GM23338 (cell line): ENCODE results near the gene BICDL1. TPM values are rescaled to one million over a fixed set of nuclear protein-coding genes. Genes with fewer than 3 reads are reported as not detected.

ENCODE experiments used
- ATAC-seq: fragments of 200-7000 bp; cut with Tn5 transposase; 3 replicates; pipeline ENCODE4 v1.9.1; 2020
- DNase-seq: peaks from one replicate; pipeline ENCODE4 v3.0.0-alpha.2; 2015; ENCODE audit warnings: low spot score
- H2AFZ ChIP-seq: fragments of 200-600 bp; sonication (generic); 2 replicates; pipeline ENCODE4 v1.8.0; 2016; ENCODE audit warnings: antibody characterized with exemption, mild to moderate bottlenecking, moderate library complexity
- H3F3A ChIP-seq: fragments of 200-600 bp; sonication (generic); replicated peaks from 2 replicates; pipeline ENCODE4 v1.8.0; 2017; ENCODE audit warnings: antibody characterized with exemption, mixed run types, low read depth
- H3K27ac ChIP-seq: fragments of 200-600 bp; sonication (generic); 2 replicates; pipeline ENCODE4 v1.6.1; 2016; ENCODE audit warnings: low read depth
- H3K27me3 ChIP-seq: fragments of 200-600 bp; sonication (generic); 2 replicates; pipeline ENCODE4 v1.8.0; 2016; ENCODE audit warnings: mild to moderate bottlenecking, mixed run types, moderate library complexity; ENCODE audit not compliant: insufficient read depth
- H3K36me3 ChIP-seq: fragments of 200-600 bp; sonication (generic); 2 replicates; pipeline ENCODE4 v1.8.0; 2016; ENCODE audit warnings: mild to moderate bottlenecking; ENCODE audit not compliant: insufficient read depth
- H3K4me1 ChIP-seq: fragments of 200-600 bp; sonication (generic); 2 replicates; pipeline ENCODE4 v1.8.0; 2016; ENCODE audit warnings: mild to moderate bottlenecking, moderate library complexity; ENCODE audit not compliant: insufficient read depth
- H3K4me2 ChIP-seq: fragments of 200-600 bp; sonication (generic); 2 replicates; pipeline ENCODE4 v1.7.1; 2017; ENCODE audit warnings: mixed run types
- H3K4me3 ChIP-seq: fragments of 200-600 bp; sonication (generic); 2 replicates; pipeline ENCODE4 v1.6.1; 2016; ENCODE audit warnings: mixed run types
- H3K79me2 ChIP-seq: fragments of 200-600 bp; sonication (generic); replicated peaks from 2 replicates; pipeline ENCODE4 v1.8.0; 2017; ENCODE audit warnings: mild to moderate bottlenecking; ENCODE audit not compliant: insufficient read depth
- H3K9me2 ChIP-seq: fragments of 200-600 bp; sonication (generic); 2 replicates; pipeline ENCODE4 v1.8.0; 2017; ENCODE audit not compliant: insufficient read depth
- H4K20me1 ChIP-seq: fragments of 200-600 bp; sonication (generic); replicated peaks from 2 replicates; pipeline ENCODE4 v1.8.0; 2017; ENCODE audit warnings: mild to moderate bottlenecking; ENCODE audit not compliant: insufficient read depth
- H3K27ac Mint-ChIP-seq: 2 replicates; pipeline ENCODE4 v1.8.0; 2020; ENCODE audit warnings: inconsistent platforms, mild to moderate bottlenecking, moderate library complexity, mixed read lengths
- H3K27me3 Mint-ChIP-seq: 3 replicates; pipeline ENCODE4 v1.8.0; 2022; ENCODE audit warnings: low read depth, mild to moderate bottlenecking, moderate library complexity, mixed read lengths, inconsistent platforms; ENCODE audit not compliant: insufficient read depth, poor library complexity
- H3K36me3 Mint-ChIP-seq: 3 replicates; pipeline ENCODE4 v1.8.0; 2021; ENCODE audit warnings: low read depth, mild to moderate bottlenecking, inconsistent platforms, moderate library complexity, mixed read lengths
- H3K4me1 Mint-ChIP-seq: 3 replicates; pipeline ENCODE4 v1.8.0; 2020; ENCODE audit warnings: mild to moderate bottlenecking, inconsistent platforms, mixed read lengths
- H3K4me3 Mint-ChIP-seq: 3 replicates; pipeline ENCODE4 v1.8.0; 2021; ENCODE audit warnings: moderate library complexity, mild to moderate bottlenecking, inconsistent platforms, mixed read lengths
- H3K9me3 Mint-ChIP-seq: 3 replicates; pipeline ENCODE4 v1.8.0; 2020; ENCODE audit warnings: moderate library complexity, mild to moderate bottlenecking, inconsistent platforms, mixed read lengths
- CREB1 ChIP-seq: fragments of 250-450 bp; sonication (Bioruptor Pico); IDR thresholded peaks from 2 replicates; pipeline ENCODE4 v1.5.0; 2020; ENCODE audit warnings: low read depth, mild to moderate bottlenecking, moderate library complexity
- EZH2 ChIP-seq: fragments of 200-600 bp; sonication (generic); IDR thresholded peaks from one replicate; pipeline ENCODE4 v1.8.0; 2017; ENCODE audit warnings: antibody characterized with exemption, mild to moderate bottlenecking, low read depth; ENCODE audit not compliant: unreplicated experiment
- EZH2phosphoT487 ChIP-seq: fragments of 200-600 bp; sonication (generic); IDR thresholded peaks from one replicate; pipeline ENCODE4 v1.8.1; 2018; ENCODE audit warnings: antibody characterized with exemption; ENCODE audit not compliant: unreplicated experiment
- JUNB ChIP-seq: IDR thresholded peaks from one replicate; pipeline ENCODE4 v1.6.1; 2016; ENCODE audit warnings: antibody characterized with exemption; ENCODE audit not compliant: unreplicated experiment
- POLR2AphosphoS5 ChIP-seq: IDR thresholded peaks from 2 replicates; pipeline ENCODE4 v1.6.1; 2016; ENCODE audit warnings: antibody characterized with exemption, low read depth
- ZNF331 ChIP-seq: fragments of 250-450 bp; sonication (Bioruptor Pico); IDR thresholded peaks from 2 replicates; pipeline ENCODE4 v1.5.0; 2020; ENCODE audit warnings: low read depth, mild to moderate bottlenecking, moderate library complexity
- polyA plus RNA-seq: library from polyadenylated mRNA; unstranded; fragments of >200 nt; fragmentation: Nextera tagmentation; extraction: Ambion mirVana; gene quantifications from 2 replicates; pipeline ENCODE4 v1.2.1, GENCODE V29; 2016
- total RNA-seq: library from RNA; depleted of rRNA; stranded (reverse); fragments of >200 nt; shearing (Covaris generic); gene quantifications from 2 replicates; pipeline ENCODE4 v1.2.3, GENCODE V29; 2014
- TF ChIP-seq, protein P1 (sequence below): IDR thresholded peaks from 2 replicates; pipeline ENCODE4 v1.6.1; 2016; ENCODE audit warnings: antibody characterized with exemption
- TF ChIP-seq, protein P2 (sequence below): fragments of 250-450 bp; sonication (Bioruptor Pico); IDR thresholded peaks from 2 replicates; pipeline ENCODE4 v1.5.0; 2020; ENCODE audit warnings: mild to moderate bottlenecking, moderate library complexity
- TF ChIP-seq, protein P3 (sequence below): IDR thresholded peaks from one replicate; pipeline ENCODE4 v1.6.1; 2018; ENCODE audit warnings: antibody characterized with exemption; ENCODE audit not compliant: unreplicated experiment

Gene BICDL1
- total and polyA plus RNA-seq, 2 experiments from 2014 or later, result 14.0 to 25.7 TPM

DNA sequence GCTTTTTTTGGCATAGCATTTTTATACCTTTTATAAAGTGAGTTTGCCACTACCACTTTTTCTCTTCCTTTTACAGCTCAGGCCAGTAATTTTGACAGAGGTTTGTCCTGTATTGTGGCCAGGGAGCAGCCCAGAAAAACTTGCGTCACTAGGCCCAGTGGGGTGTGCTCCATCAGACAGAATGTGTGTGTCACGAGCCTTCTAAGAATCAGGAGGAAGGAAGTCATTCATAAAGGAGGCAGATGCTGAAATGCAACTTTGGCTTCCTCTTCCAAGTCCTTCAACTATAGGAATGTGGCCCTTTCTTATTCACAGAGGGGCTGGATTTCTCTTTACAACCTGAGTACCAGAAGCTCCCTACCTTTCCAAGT is 137.6 kb downstream of the BICDL1 start:
- H3K4me3 Mint-ChIP-seq, result peak overlapping the region; percentile 20; the same call in 1 of the 3 replicates
- no peak overlapping the region for H2AFZ ChIP-seq
- no peaks in the 10 kb centered on the region for H3K9me3 Mint-ChIP-seq
- H4K20me1 ChIP-seq, result peaks cover 16% of the 10 kb centered on the region
- peak overlapping the region; percentile 16; the same call in 1 of the 2 replicates for H3K27ac ChIP-seq
- peaks cover 8% of the 10 kb centered on the region for H3K27me3 Mint-ChIP-seq
- H3K4me3 ChIP-seq, result no peak overlapping the region
- H3K9me2 ChIP-seq, result no peaks in the 10 kb centered on the region
- H3K27me3 ChIP-seq, result no peaks in the 10 kb centered on the region
- no peak; the same call in 2 of the 3 replicates for ATAC-seq
- H3K4me1 ChIP-seq, result peaks cover 11% of the 10 kb centered on the region
- H3K36me3 ChIP-seq, result peaks cover 35% of the 10 kb centered on the region
- peak; percentile 59 for DNase-seq
- no peaks in the 10 kb centered on the region for H3K79me2 ChIP-seq
- H3K36me3 Mint-ChIP-seq, result peaks cover 60% of the 10 kb centered on the region
- no peak overlapping the region for H3K4me2 ChIP-seq
- peak overlapping the region; percentile 85 for H3K27ac Mint-ChIP-seq
- TF ChIP-seq, protein P1, sequence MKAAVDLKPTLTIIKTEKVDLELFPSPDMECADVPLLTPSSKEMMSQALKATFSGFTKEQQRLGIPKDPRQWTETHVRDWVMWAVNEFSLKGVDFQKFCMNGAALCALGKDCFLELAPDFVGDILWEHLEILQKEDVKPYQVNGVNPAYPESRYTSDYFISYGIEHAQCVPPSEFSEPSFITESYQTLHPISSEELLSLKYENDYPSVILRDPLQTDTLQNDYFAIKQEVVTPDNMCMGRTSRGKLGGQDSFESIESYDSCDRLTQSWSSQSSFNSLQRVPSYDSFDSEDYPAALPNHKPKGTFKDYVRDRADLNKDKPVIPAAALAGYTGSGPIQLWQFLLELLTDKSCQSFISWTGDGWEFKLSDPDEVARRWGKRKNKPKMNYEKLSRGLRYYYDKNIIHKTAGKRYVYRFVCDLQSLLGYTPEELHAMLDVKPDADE, result no peak
- TF ChIP-seq POLR2AphosphoS5 (no peak), JUNB (no peak), EZH2phosphoT487 (no peak)
- H3K4me1 Mint-ChIP-seq, result peaks cover 22% of the 10 kb centered on the region
- peaks cover 14% of the 10 kb centered on the region; the same call in 1 of the 2 replicates for H3F3A ChIP-seq

DNA sequence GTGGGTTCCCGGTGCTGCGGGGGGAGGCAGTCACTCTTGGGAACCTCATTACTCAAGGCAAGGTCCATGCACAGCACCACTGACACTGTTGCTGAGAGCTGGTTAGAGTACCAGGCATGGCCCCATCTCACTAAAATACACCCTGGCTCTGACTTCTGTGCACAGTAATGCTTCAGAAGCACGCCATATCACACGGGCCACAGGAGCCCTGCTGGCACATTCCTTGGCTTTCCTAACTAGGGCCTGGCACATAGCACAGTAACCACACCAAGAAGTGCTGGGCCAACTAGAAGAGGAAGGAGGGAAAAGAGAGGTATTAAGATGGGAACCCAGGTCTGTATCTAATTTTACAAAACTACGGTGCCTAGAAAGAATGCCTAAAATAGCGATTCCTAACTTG is 141.0 kb downstream of the BICDL1 start:
- no peak overlapping the region for H3K27ac Mint-ChIP-seq
- DNase-seq (no peak), ATAC-seq (no peak)
- Histone ChIP-seq H3K4me2 (no peak overlapping the region), H3K79me2 (no peaks in the 10 kb centered on the region), H4K20me1 (peaks cover 19% of the 10 kb centered on the region), H3K4me3 (no peak overlapping the region), H3K9me2 (no peaks in the 10 kb centered on the region), H3K4me1 (peaks cover 11% of the 10 kb centered on the region), H3K27ac (peak overlapping the region; percentile 19; the same call in 1 of the 2 replicates), H3K27me3 (no peaks in the 10 kb centered on the region), H3K36me3 (peaks cover 63% of the 10 kb centered on the region), H2AFZ (no peak overlapping the region), H3F3A (peaks cover 7% of the 10 kb centered on the region; the same call in 1 of the 2 replicates)
- no peaks in the 10 kb centered on the region for H3K9me3 Mint-ChIP-seq
- H3K4me1 Mint-ChIP-seq, result peaks cover 17% of the 10 kb centered on the region; the same call in 2 of the 3 replicates
- H3K36me3 Mint-ChIP-seq, result peaks cover 94% of the 10 kb centered on the region
- TF ChIP-seq, protein P1, result no peak
- TF ChIP-seq, protein P2, sequence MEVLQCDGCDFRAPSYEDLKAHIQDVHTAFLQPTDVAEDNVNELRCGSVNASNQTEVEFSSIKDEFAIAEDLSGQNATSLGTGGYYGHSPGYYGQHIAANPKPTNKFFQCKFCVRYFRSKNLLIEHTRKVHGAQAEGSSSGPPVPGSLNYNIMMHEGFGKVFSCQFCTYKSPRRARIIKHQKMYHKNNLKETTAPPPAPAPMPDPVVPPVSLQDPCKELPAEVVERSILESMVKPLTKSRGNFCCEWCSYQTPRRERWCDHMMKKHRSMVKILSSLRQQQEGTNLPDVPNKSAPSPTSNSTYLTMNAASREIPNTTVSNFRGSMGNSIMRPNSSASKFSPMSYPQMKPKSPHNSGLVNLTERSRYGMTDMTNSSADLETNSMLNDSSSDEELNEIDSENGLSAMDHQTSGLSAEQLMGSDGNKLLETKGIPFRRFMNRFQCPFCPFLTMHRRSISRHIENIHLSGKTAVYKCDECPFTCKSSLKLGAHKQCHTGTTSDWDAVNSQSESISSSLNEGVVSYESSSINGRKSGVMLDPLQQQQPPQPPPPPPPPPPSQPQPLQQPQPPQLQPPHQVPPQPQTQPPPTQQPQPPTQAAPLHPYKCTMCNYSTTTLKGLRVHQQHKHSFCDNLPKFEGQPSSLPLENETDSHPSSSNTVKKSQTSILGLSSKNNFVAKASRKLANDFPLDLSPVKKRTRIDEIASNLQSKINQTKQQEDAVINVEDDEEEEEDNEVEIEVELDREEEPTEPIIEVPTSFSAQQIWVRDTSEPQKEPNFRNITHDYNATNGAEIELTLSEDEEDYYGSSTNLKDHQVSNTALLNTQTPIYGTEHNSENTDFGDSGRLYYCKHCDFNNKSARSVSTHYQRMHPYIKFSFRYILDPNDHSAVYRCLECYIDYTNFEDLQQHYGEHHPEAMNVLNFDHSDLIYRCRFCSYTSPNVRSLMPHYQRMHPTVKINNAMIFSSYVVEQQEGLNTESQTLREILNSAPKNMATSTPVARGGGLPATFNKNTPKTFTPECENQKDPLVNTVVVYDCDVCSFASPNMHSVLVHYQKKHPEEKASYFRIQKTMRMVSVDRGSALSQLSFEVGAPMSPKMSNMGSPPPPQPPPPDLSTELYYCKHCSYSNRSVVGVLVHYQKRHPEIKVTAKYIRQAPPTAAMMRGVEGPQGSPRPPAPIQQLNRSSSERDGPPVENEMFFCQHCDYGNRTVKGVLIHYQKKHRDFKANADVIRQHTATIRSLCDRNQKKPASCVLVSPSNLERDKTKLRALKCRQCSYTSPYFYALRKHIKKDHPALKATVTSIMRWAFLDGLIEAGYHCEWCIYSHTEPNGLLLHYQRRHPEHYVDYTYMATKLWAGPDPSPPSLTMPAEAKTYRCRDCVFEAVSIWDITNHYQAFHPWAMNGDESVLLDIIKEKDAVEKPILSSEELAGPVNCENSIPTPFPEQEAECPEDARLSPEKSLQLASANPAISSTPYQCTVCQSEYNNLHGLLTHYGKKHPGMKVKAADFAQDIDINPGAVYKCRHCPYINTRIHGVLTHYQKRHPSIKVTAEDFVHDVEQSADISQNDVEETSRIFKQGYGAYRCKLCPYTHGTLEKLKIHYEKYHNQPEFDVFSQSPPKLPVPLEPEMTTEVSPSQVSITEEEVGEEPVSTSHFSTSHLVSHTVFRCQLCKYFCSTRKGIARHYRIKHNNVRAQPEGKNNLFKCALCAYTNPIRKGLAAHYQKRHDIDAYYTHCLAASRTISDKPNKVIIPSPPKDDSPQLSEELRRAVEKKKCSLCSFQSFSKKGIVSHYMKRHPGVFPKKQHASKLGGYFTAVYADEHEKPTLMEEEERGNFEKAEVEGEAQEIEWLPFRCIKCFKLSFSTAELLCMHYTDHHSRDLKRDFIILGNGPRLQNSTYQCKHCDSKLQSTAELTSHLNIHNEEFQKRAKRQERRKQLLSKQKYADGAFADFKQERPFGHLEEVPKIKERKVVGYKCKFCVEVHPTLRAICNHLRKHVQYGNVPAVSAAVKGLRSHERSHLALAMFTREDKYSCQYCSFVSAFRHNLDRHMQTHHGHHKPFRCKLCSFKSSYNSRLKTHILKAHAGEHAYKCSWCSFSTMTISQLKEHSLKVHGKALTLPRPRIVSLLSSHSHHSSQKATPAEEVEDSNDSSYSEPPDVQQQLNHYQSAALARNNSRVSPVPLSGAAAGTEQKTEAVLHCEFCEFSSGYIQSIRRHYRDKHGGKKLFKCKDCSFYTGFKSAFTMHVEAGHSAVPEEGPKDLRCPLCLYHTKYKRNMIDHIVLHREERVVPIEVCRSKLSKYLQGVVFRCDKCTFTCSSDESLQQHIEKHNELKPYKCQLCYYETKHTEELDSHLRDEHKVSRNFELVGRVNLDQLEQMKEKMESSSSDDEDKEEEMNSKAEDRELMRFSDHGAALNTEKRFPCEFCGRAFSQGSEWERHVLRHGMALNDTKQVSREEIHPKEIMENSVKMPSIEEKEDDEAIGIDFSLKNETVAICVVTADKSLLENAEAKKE (CRISPR knock-in tag), result no peak
- TF ChIP-seq ZNF331 (CRISPR knock-in tag), result no peak
- TF ChIP-seq JUNB, result no peak
- TF ChIP-seq, protein P3, sequence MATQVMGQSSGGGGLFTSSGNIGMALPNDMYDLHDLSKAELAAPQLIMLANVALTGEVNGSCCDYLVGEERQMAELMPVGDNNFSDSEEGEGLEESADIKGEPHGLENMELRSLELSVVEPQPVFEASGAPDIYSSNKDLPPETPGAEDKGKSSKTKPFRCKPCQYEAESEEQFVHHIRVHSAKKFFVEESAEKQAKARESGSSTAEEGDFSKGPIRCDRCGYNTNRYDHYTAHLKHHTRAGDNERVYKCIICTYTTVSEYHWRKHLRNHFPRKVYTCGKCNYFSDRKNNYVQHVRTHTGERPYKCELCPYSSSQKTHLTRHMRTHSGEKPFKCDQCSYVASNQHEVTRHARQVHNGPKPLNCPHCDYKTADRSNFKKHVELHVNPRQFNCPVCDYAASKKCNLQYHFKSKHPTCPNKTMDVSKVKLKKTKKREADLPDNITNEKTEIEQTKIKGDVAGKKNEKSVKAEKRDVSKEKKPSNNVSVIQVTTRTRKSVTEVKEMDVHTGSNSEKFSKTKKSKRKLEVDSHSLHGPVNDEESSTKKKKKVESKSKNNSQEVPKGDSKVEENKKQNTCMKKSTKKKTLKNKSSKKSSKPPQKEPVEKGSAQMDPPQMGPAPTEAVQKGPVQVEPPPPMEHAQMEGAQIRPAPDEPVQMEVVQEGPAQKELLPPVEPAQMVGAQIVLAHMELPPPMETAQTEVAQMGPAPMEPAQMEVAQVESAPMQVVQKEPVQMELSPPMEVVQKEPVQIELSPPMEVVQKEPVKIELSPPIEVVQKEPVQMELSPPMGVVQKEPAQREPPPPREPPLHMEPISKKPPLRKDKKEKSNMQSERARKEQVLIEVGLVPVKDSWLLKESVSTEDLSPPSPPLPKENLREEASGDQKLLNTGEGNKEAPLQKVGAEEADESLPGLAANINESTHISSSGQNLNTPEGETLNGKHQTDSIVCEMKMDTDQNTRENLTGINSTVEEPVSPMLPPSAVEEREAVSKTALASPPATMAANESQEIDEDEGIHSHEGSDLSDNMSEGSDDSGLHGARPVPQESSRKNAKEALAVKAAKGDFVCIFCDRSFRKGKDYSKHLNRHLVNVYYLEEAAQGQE, result no peak
- TF ChIP-seq CREB1 (CRISPR knock-in tag), result no peak
- no peak for TF ChIP-seq EZH2
- no peak for TF ChIP-seq EZH2phosphoT487
- peaks cover 8% of the 10 kb centered on the region for H3K27me3 Mint-ChIP-seq
- H3K4me3 Mint-ChIP-seq, result no peak overlapping the region
